Measurements from ENCODE around the gene RAB37.

Gene RAB37

GRCh38 chr17:74746376-74746775, 9.3 kb downstream of the RAB37 start:
- no peak for DNase-seq

- DNase-seq: no peak
Measured at GRCh38 chr17:74746922-74747321, 9.9 kb downstream of the RAB37 start.

GRCh38 chr17:74748279-74748528, 11.1 kb downstream of the RAB37 start:
- DNase-seq: no peak

- DNase-seq: peak; percentile 90
Measured at GRCh38 chr17:74748529-74749278, 11.6 kb downstream of the RAB37 start, which contains the start of gene NHERF1. Gene NHERF1, plus strand, starts transcription at chr17:74748628. Its CDS starts 219 bp downstream, at chr17:74748847.

- no peak for DNase-seq
Measured at GRCh38 chr17:74749279-74750038, 12.4 kb downstream of the RAB37 start.

- DNase-seq: no peak
Measured at GRCh38 chr17:74750039-74750326, 12.9 kb downstream of the RAB37 start.

- no peak for DNase-seq
Measured at GRCh38 chr17:74750327-74751069, 13.4 kb downstream of the RAB37 start.

GRCh38 chr17:74752415-74752814, 15.4 kb downstream of the RAB37 start:
- DNase-seq: no peak

GRCh38 chr17:74752822-74753401, 15.9 kb downstream of the RAB37 start:
- DNase-seq: no peak

- no peak for DNase-seq
Measured at GRCh38 chr17:74754832-74755231, 17.8 kb downstream of the RAB37 start.

GRCh38 chr17:74755533-74755932, 18.5 kb downstream of the RAB37 start:
- no peak for DNase-seq

- DNase-seq: no peak
Measured at GRCh38 chr17:74756891-74757290, 19.8 kb downstream of the RAB37 start.

GRCh38 chr17:74757502-74757901, 20.4 kb downstream of the RAB37 start:
- DNase-seq: no peak

- no peak for DNase-seq
Measured at GRCh38 chr17:74757931-74758847, 21.1 kb downstream of the RAB37 start.

GRCh38 chr17:74758848-74759168, 21.8 kb downstream of the RAB37 start:
- no peak for DNase-seq

GRCh38 chr17:74759243-74759801, 22.3 kb downstream of the RAB37 start:
- peak; percentile 40 for DNase-seq

- no peak for DNase-seq
Measured at GRCh38 chr17:74759941-74760340, 22.9 kb downstream of the RAB37 start.

GRCh38 chr17:74760404-74761105, 23.5 kb downstream of the RAB37 start:
- no peak for DNase-seq

- no peak for DNase-seq
Measured at GRCh38 chr17:74761419-74761818, 24.4 kb downstream of the RAB37 start.

- no peak for DNase-seq
Measured at GRCh38 chr17:74761931-74762330, 24.9 kb downstream of the RAB37 start.

- DNase-seq: no peak
Measured at GRCh38 chr17:74763565-74764387, 26.7 kb downstream of the RAB37 start.

Data from T-helper 9 cell (primary cell).